ENCODE results near the gene RTKN. TPM values are rescaled to one million over a fixed set of nuclear protein-coding genes. Genes with fewer than 3 reads are reported as not detected.

RTKN gene
- total RNA-seq, 1 experiment from 2014 or later: 83.1 TPM

- TF ChIP-seq REST (IDR thresholded peaks at IDR 0.05; ENCODE audit: insufficient read depth in 1 of 2, low read depth in 2 of 2, low read length in 1 of 2): no peak
- TF ChIP-seq SIN3A (IDR thresholded peaks at IDR 0.05; ENCODE audit: borderline replicate concordance, insufficient read depth, low read depth, low read length): no peak
- TF ChIP-seq POLR2AphosphoS5 (IDR thresholded peaks at IDR 0.05; ENCODE audit: low read depth, low read length): no peak
- TF ChIP-seq CTCF (IDR thresholded peaks at IDR 0.05): no peak
- TF ChIP-seq TCF7L2 (IDR thresholded peaks at IDR 0.05; ENCODE audit: low read depth, low read length): no peak
- POLR2A ChIA-PET: no interaction called here
- in situ Hi-C loops (cut with HindIII; ENCODE audit: low pct_unique_long_range_greater_than_20kb, low sequenced_read_pairs) (no loop called here), intact Hi-C loops (cut with micrococcal nuclease; ENCODE audit: unreplicated experiment) (no loop called here)
- Histone ChIP-seq H3K27me3 (ENCODE audit: control insufficient read depth, insufficient read depth, low read length) (no peaks in the 10 kb centered on the region), H3K4me3 (ENCODE audit: low read depth in 2 of 2, low read length in 2 of 2) (no peak overlapping the region), H3K27ac (ENCODE audit: low read length) (no peak overlapping the region), H3K36me3 (ENCODE audit: control insufficient read depth, insufficient read depth, low read length) (no peaks in the 10 kb centered on the region; the same call in 1 of the 2 replicates), H3K9me3 (ENCODE audit: control insufficient read depth, insufficient read depth, low read depth, low read length) (no peaks in the 10 kb centered on the region), H3K4me1 (ENCODE audit: control insufficient read depth, insufficient read depth, low read length) (peaks cover 4% of the 10 kb centered on the region; the same call in 1 of the 2 replicates)
- ATAC-seq (no peak), DNase-seq (ENCODE audit: low read depth, low spot score) (no peak)
- BruUV-seq (replicated peaks): no TSS peak
- CTCF ChIA-PET: no interaction called here
Measured at GRCh38 chr2:74417197-74417596, 24.5 kb downstream of the RTKN start.

DNA sequence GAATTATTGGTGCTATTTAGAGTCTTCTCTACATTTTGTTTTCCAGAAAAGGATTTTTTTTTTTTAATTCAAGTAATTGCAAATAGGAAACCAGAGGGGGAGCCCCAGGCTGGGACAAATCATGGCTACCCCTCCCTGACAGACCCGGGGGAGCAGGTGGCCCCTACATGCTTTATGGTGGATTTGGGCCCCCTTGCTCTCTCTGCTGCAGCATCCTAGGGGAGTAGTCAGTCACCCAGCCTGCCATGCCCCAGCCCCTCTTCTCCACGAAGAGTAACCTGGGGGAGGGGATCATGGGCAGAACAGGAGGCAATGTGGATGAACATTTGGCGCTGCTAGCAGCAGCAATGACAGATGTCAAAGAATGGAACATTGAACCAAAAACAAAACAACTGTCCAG, 25.0 kb downstream of the RTKN start:
- intact Hi-C loops (cut with micrococcal nuclease; ENCODE audit: unreplicated experiment) (no loop called here), in situ Hi-C loops (cut with HindIII; ENCODE audit: low pct_unique_long_range_greater_than_20kb, low sequenced_read_pairs) (no loop called here)
- ATAC-seq (no peak), DNase-seq (ENCODE audit: low read depth, low spot score) (no peak)
- Histone ChIP-seq H3K9me3 (ENCODE audit: control insufficient read depth, insufficient read depth, low read depth, low read length) (no peaks in the 10 kb centered on the region), H3K4me1 (ENCODE audit: control insufficient read depth, insufficient read depth, low read length) (peaks cover 4% of the 10 kb centered on the region; the same call in 1 of the 2 replicates), H3K27me3 (ENCODE audit: control insufficient read depth, insufficient read depth, low read length) (no peaks in the 10 kb centered on the region), H3K27ac (ENCODE audit: low read length) (no peak overlapping the region), H3K36me3 (ENCODE audit: control insufficient read depth, insufficient read depth, low read length) (no peaks in the 10 kb centered on the region; the same call in 1 of the 2 replicates), H3K4me3 (ENCODE audit: low read depth in 2 of 2, low read length in 2 of 2) (no peak overlapping the region)
- ChIA-PET POLR2A (interaction anchor here (0.6 kb wide), 1 partner anchor 576 kb away, joined by 3 read pairs; no protein-coding TSS in a partner anchor), CTCF (no interaction called here)
- no peak for TF ChIP-seq POLR2AphosphoS5 (IDR thresholded peaks at IDR 0.05; ENCODE audit: low read depth, low read length)
- TF ChIP-seq TCF7L2 (IDR thresholded peaks at IDR 0.05; ENCODE audit: low read depth, low read length): no peak
- TF ChIP-seq SIN3A (IDR thresholded peaks at IDR 0.05; ENCODE audit: borderline replicate concordance, insufficient read depth, low read depth, low read length): no peak
- TF ChIP-seq CTCF (IDR thresholded peaks at IDR 0.05): no peak
- no peak for TF ChIP-seq REST (IDR thresholded peaks at IDR 0.05; ENCODE audit: insufficient read depth in 1 of 2, low read depth in 2 of 2, low read length in 1 of 2)
- BruUV-seq (replicated peaks): no TSS peak

Data from Panc1 (cell line).